GM06990 (cell line): ENCODE measurements around the gene MARCHF4.

Experiments
- DNase-seq: peaks from one replicate; pipeline ENCODE4 v3.0.0-alpha.2; 2011; ENCODE audit not compliant: insufficient read length; ENCODE audit errors: extremely low read depth
- H3K27me3 ChIP-seq: replicated peaks from 2 replicates; pipeline ENCODE4 v1.6.0; 2011; ENCODE audit warnings: low read length; ENCODE audit not compliant: control insufficient read depth, insufficient read depth
- H3K36me3 ChIP-seq: 2 replicates; pipeline ENCODE4 v1.5.1; 2011; ENCODE audit warnings: low read length; ENCODE audit not compliant: control insufficient read depth, insufficient read depth
- H3K4me3 ChIP-seq: replicated peaks from 2 replicates; pipeline ENCODE4 v1.5.1; 2011; ENCODE audit warnings: low read depth, mild to moderate bottlenecking, control low read depth, low read length
- TF ChIP-seq, protein P1 (sequence below): IDR thresholded peaks from 2 replicates; pipeline ENCODE4 v1.5.1; 2011; ENCODE audit warnings: low read length, control low read depth, mild to moderate bottlenecking, inconsistent platforms; ENCODE audit not compliant: insufficient read depth, poor library complexity, severe bottlenecking

Gene MARCHF4

DNA sequence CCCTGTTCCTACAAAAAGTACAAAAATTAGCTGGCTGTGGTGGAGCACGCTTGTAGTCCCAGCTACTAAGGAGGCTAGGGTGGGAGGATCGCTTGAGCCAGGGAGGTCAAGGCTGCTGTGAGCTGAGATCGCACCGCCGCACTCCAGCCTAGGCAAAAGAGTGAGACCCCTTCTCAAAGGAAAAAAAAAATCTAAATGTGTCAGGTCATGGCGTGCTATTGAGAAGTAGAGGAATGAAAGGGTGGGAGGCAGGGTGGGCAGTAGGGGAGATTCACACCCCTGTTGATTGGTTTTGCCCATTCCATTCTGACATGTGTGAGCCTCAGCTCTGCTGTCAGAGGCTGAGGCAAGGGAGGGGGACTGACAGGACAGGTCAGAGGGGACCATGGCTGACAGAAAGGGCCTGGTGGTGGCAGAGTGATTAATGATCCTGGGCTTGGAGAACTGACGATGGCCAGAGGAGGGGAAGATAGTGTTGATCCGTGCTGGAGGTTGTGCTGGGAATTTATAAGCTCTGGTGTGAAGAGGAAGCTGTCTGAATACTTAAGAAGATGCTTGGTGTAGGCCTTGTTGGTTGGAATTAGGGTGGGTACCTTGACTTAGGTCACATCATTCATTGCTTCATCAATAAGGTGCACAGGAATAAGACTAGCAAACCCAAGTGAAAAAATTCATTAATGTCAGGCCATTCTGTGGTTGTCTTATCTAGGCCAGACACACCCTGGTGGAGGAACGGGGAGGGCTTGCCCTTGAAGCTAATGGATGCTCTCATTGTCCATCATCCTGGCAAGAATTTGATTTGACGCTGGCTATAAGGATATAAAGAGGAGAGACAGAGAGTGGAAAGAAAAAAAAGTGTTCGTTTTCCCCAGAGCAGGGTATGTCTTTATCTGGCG lies 20.9 kb upstream of the MARCHF4 start:
- Histone ChIP-seq H3K36me3 (no peaks in the 10 kb centered on the region), H3K4me3 (no peak overlapping the region), H3K27me3 (no peaks in the 10 kb centered on the region; the same call in 1 of the 2 replicates)
- TF ChIP-seq, protein P1, sequence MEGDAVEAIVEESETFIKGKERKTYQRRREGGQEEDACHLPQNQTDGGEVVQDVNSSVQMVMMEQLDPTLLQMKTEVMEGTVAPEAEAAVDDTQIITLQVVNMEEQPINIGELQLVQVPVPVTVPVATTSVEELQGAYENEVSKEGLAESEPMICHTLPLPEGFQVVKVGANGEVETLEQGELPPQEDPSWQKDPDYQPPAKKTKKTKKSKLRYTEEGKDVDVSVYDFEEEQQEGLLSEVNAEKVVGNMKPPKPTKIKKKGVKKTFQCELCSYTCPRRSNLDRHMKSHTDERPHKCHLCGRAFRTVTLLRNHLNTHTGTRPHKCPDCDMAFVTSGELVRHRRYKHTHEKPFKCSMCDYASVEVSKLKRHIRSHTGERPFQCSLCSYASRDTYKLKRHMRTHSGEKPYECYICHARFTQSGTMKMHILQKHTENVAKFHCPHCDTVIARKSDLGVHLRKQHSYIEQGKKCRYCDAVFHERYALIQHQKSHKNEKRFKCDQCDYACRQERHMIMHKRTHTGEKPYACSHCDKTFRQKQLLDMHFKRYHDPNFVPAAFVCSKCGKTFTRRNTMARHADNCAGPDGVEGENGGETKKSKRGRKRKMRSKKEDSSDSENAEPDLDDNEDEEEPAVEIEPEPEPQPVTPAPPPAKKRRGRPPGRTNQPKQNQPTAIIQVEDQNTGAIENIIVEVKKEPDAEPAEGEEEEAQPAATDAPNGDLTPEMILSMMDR = no peak
- DNase-seq = no peak

DNA sequence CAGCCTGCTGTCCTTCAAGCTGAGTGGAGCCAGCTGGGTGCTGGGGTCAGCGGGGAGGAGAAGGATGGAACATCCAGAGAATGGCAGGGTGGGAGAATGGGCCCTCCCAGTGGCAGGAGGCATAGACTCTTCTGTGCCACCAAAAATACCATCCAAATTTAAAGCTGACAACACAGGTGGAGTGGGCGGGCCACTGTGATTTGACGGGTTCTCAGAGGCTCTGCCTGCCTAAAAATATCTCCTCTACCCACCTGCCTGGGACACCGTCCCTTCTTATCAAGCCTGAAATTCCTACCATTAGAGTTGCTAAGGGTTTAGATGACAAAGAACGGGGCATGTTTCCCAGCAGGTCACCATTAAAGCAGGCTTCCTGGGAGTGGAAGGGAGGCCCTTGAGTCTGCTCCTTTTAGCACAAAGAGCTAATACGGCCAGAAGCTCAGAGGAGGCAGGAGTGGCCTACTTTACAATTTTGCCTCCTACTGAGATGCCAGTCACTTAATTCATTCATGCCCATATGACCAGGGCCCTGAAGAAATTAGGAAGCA lies 19.8 kb upstream of the MARCHF4 start:
- DNase-seq = no peak
- Histone ChIP-seq H3K4me3 (no peak overlapping the region), H3K27me3 (no peaks in the 10 kb centered on the region; the same call in 1 of the 2 replicates), H3K36me3 (no peaks in the 10 kb centered on the region)
- TF ChIP-seq, protein P1 = no peak

DNA sequence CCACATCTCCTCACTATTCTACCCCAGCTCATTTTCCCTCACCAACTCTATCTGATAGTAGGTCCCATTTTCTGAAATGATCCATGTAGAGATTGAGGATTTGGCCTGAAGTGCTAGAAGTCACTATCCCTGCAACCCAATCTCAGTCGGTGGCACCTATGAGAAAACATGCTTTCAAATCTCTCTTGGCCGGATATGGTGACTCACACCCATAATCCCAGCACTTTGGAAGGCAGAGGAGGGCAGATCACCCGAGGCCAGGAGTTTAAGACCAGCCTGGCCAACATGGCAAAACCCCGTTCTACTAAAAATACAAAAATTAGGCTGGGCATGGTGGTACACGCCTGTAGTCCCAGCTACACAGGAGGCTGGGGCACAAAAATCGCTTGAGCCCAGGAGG lies 19.1 kb upstream of the MARCHF4 start:
- no peaks in the 10 kb centered on the region; the same call in 1 of the 2 replicates for H3K27me3 ChIP-seq
- DNase-seq = no peak
- TF ChIP-seq, protein P1 = no peak
- H3K4me3 ChIP-seq = no peak overlapping the region
- no peaks in the 10 kb centered on the region for H3K36me3 ChIP-seq

DNA sequence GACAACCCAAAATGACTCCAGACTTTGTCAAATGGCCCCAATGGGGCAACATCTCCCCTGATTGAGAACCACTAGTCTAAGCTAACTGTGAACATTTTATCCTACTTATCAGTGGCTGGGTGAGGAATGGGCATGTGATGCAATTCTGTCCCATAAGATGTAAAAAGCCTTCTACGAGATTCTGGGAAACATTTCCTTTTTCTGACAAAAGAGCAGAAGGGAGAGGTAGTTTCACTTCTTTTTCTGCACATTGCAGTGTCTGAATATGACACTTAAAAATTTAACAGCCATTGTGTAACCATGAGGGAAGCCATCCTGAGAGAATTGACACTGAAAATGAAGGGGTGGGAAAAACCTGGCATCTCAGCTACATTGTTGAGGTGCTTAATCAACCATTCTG lies 17.3 kb upstream of the MARCHF4 start:
- Histone ChIP-seq H3K4me3 (no peak overlapping the region), H3K27me3 (no peaks in the 10 kb centered on the region; the same call in 1 of the 2 replicates), H3K36me3 (no peaks in the 10 kb centered on the region)
- no peak for DNase-seq
- TF ChIP-seq, protein P1 = no peak

DNA sequence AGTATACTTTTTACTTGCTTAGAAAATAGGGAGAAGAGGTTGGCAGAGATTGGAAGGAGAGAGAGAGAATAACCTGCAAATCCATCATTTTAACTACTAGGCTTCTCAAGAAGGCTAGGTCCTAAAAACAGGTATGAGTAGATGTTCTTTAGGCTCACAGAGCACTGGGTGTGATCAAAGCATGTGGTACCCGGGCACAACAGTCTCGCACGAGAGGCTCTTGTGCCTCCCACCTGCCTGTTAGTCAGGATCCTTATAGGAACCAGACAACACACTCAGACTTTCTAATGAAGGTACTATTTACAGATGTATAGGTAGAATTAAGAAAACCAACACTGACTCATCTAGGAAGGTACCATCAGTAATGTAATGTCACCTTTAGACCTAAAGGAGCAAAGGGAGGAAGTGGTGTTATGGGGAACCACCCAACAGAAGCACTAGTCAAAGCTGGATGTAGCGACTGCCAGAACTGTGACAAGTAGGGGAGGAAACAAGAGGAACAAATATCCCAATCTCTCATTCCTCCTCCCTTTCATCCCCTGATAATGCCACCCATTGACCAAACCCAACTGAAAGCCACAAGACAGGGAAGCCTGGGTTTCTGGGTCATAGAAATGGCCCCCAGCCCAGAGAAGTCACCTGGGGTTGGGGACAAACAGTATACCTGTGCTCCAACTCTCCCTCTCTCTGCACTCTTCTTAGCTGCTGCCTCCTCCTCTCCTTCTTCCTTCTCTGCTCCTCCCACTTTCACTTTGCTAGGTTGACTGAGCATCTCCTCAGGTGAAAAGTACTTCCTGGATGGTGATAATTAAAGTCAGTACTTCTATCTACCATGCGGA lies 16.0 kb upstream of the MARCHF4 start:
- Histone ChIP-seq H3K27me3 (no peaks in the 10 kb centered on the region; the same call in 1 of the 2 replicates), H3K36me3 (no peaks in the 10 kb centered on the region), H3K4me3 (no peak overlapping the region)
- TF ChIP-seq, protein P1 = no peak
- DNase-seq = no peak
